ENCODE measurements around the gene GEMIN5. TPM values are rescaled to one million over a fixed set of nuclear protein-coding genes. Genes with fewer than 3 reads are reported as not detected.

Gene GEMIN5
- polyA plus RNA-seq, 2 donors = 2.3 to 4.1 TPM

GRCh38 chr5:154842689-154843530 is 95.1 kb downstream of the GEMIN5 start:
- H3K27me3 ChIP-seq (ENCODE audit: control insufficient read depth in 1 of 2, insufficient read depth in 2 of 2, low read length in 2 of 2) = no peaks in the 10 kb centered on the region
- no peak overlapping the region for H3K4me3 ChIP-seq (ENCODE audit: low read depth in 1 of 2, low read length in 2 of 2)
- H3K27ac ChIP-seq (ENCODE audit: low read depth in 2 of 2, low read length in 1 of 2) = no peak overlapping the region
- no peaks in the 10 kb centered on the region for H3K36me3 ChIP-seq (ENCODE audit: control insufficient read depth in 2 of 2, insufficient read depth in 2 of 2, low read length in 1 of 2)
- H3K4me1 ChIP-seq (ENCODE audit: control insufficient read depth in 2 of 2, insufficient read depth in 2 of 2, low read length in 1 of 2) = no peaks in the 10 kb centered on the region
- no peaks in the 10 kb centered on the region for H3K9me3 ChIP-seq (ENCODE audit: control insufficient read depth in 2 of 2, insufficient read depth in 1 of 2, low read depth in 1 of 2, low read length in 1 of 2)
- 81 to 89% methylated on average over 6 of the region's 6 CpGs for WGBS, 2 donors

GRCh38 chr5:154841273-154841661 is 96.7 kb downstream of the GEMIN5 start:
- no peak overlapping the region for H3K27ac ChIP-seq (ENCODE audit: low read depth in 2 of 2, low read length in 1 of 2)
- H3K4me3 ChIP-seq (ENCODE audit: low read depth in 1 of 2, low read length in 2 of 2) = no peak overlapping the region
- H3K4me1 ChIP-seq (ENCODE audit: control insufficient read depth in 2 of 2, insufficient read depth in 2 of 2, low read length in 1 of 2) = no peaks in the 10 kb centered on the region
- H3K9me3 ChIP-seq (ENCODE audit: control insufficient read depth in 2 of 2, insufficient read depth in 1 of 2, low read depth in 1 of 2, low read length in 1 of 2) = no peaks in the 10 kb centered on the region
- H3K27me3 ChIP-seq (ENCODE audit: control insufficient read depth in 1 of 2, insufficient read depth in 2 of 2, low read length in 2 of 2) = no peaks in the 10 kb centered on the region
- peaks cover 0 to 3% of the 10 kb centered on the region in 2 donors for H3K36me3 ChIP-seq (ENCODE audit: control insufficient read depth in 2 of 2, insufficient read depth in 2 of 2, low read length in 1 of 2)

- Histone ChIP-seq H3K4me1 (ENCODE audit: control insufficient read depth in 2 of 2, insufficient read depth in 2 of 2, low read length in 1 of 2) (no peaks in the 10 kb centered on the region), H3K27me3 (ENCODE audit: control insufficient read depth in 1 of 2, insufficient read depth in 2 of 2, low read length in 2 of 2) (no peaks in the 10 kb centered on the region), H3K4me3 (ENCODE audit: low read depth in 1 of 2, low read length in 2 of 2) (no peak overlapping the region), H3K27ac (ENCODE audit: low read depth in 2 of 2, low read length in 1 of 2) (peak overlapping the region in 1 of 2 donors; percentile 4), H3K9me3 (ENCODE audit: control insufficient read depth in 2 of 2, insufficient read depth in 1 of 2, low read depth in 1 of 2, low read length in 1 of 2) (no peaks in the 10 kb centered on the region), H3K36me3 (ENCODE audit: control insufficient read depth in 2 of 2, insufficient read depth in 2 of 2, low read length in 1 of 2) (peaks cover 0 to 3% of the 10 kb centered on the region in 2 donors)
- 81 to 83% methylated on average over 6 of the region's 6 CpGs for WGBS, 2 donors
Measured at GRCh38 chr5:154840435-154841272, 97.4 kb downstream of the GEMIN5 start.

Other genes with a start within 250 kb of the GEMIN5 start
- gene LARP1, start 182.8 kb downstream of the GEMIN5 start, polyA plus RNA-seq = 10 to 100 TPM; 29.1 to 31.0 TPM
- gene FAXDC2, start 87.6 kb downstream of the GEMIN5 start, polyA plus RNA-seq = 1 to 10 TPM; 2.4 to 6.0 TPM
- gene CNOT8, start 79.6 kb downstream of the GEMIN5 start, polyA plus RNA-seq = 10 to 100 TPM; 18.1 to 21.2 TPM
- gene MRPL22, start 2.9 kb upstream of the GEMIN5 start, polyA plus RNA-seq = 10 to 100 TPM; 45.6 to 53.9 TPM
- gene KIF4B, start 75.5 kb upstream of the GEMIN5 start, polyA plus RNA-seq = not detected